GM12878 (cell line): Measurements from ENCODE around the gene LRRC27. TPM values are rescaled to one million over a fixed set of nuclear protein-coding genes. Genes with fewer than 3 reads are reported as not detected.

Experiments used
- ATAC-seq: fragments of 200-7000 bp; cut with Tn5 transposase; 3 replicates; pipeline ENCODE4 v1.9.1; 2020; ENCODE audit warnings: mild to moderate bottlenecking, moderate library complexity
- BruUV-seq: library from RNA; stranded (reverse); fragments of 400-500 nt; replicated peaks from 2 replicates; lab custom pipeline; 2021; lab: Mats Ljungman, UMichigan
- CTCF ChIA-PET: fragments of 300-600 bp; sonication (Branson Sonifier 250); formaldehyde crosslinking; extraction: SDS; loops from one replicate; lab custom pipeline; 2021; ENCODE audit warnings: inconsistent platforms; lab: Yijun Ruan, JAX
- POLR2A ChIA-PET: fragments of 350-600 bp; formaldehyde crosslinking; extraction: SDS; loops from one replicate; lab custom pipeline; 2021; ENCODE audit warnings: inconsistent platforms; lab: Charles Lee
- RAD21 ChIA-PET: fragments of 300-600 bp; sonication (Branson Sonifier 250); formaldehyde crosslinking; loops from one replicate; lab custom pipeline; 2023; ENCODE audit warnings: antibody characterized with exemption; ENCODE audit not compliant: unreplicated experiment; lab: Charles Lee
- SMC1A ChIA-PET: fragments of 300-600 bp; sonication (Branson Sonifier 250); formaldehyde crosslinking; loops from one replicate; lab custom pipeline; 2023; ENCODE audit not compliant: unreplicated experiment, uncharacterized antibody; lab: Charles Lee
- DNase-seq: peaks from one replicate; pipeline ENCODE4 v3.0.0-alpha.2; 2011; ENCODE audit warnings: low read depth, low spot score
- FAIRE-seq: peaks from 3 replicates; lab custom pipeline; 2011; peaks lifted over from hg19 to GRCh38; lab: Jason Lieb, UNC
- H2AFZ ChIP-seq: 2 replicates; pipeline ENCODE4 v1.6.0; 2011; ENCODE audit warnings: low read depth, low read length, control low read depth; ENCODE audit not compliant: control insufficient read depth
- H3K27ac ChIP-seq: 2 replicates; pipeline ENCODE4 v1.5.1; 2011; ENCODE audit warnings: control low read depth; ENCODE audit not compliant: control insufficient read depth, insufficient read depth
- H3K27me3 ChIP-seq, 2 experiments: replicated peaks in 1 of 2; 2 replicates each; pipeline versions ENCODE4 v1.6.0 to v1.6.1; 2011; ENCODE audit warnings: low read length in 1 of 2; ENCODE audit not compliant: control insufficient read depth in 2 of 2, insufficient read depth in 2 of 2
- H3K36me3 ChIP-seq, 2 experiments: 2 replicates each; pipeline ENCODE4 v1.5.1; 2011; ENCODE audit warnings: low read length in 1 of 2; ENCODE audit not compliant: control insufficient read depth in 2 of 2, insufficient read depth in 2 of 2
- H3K4me1 ChIP-seq: 2 replicates; pipeline ENCODE4 v1.6.1; 2011; ENCODE audit warnings: mild to moderate bottlenecking, low read length, moderate library complexity, mixed read lengths; ENCODE audit not compliant: control insufficient read depth, insufficient read depth
- H3K4me2 ChIP-seq: 2 replicates; pipeline ENCODE4 v1.6.0; 2011; ENCODE audit warnings: control low read depth; ENCODE audit not compliant: control insufficient read depth, insufficient read depth
- H3K4me3 ChIP-seq: fragments of 200-600 bp; sonication (generic); 2 replicates; pipeline ENCODE4 v1.5.1; 2016
- H3K79me2 ChIP-seq: 2 replicates; pipeline ENCODE4 v1.6.0; 2011; ENCODE audit warnings: low read length; ENCODE audit not compliant: control insufficient read depth, insufficient read depth
- H3K9ac ChIP-seq: 2 replicates; pipeline ENCODE4 v1.8.0; 2011; ENCODE audit warnings: low read length, control low read depth, mixed read lengths; ENCODE audit not compliant: control insufficient read depth, insufficient read depth
- H3K9me3 ChIP-seq: replicated peaks from 3 replicates; pipeline ENCODE4 v1.5.1; 2011; ENCODE audit warnings: mild to moderate bottlenecking, low read length; ENCODE audit not compliant: control insufficient read depth, insufficient read depth
- H4K20me1 ChIP-seq: 2 replicates; pipeline ENCODE4 v1.6.0; 2011; ENCODE audit not compliant: control insufficient read depth, insufficient read depth
- CEBPB ChIP-seq, 2 experiments: fragments of 150-350 bp in 1 of 2; IDR thresholded peaks; 2 replicates each; pipeline ENCODE4 v1.6.1; 2012 to 2014; ENCODE audit warnings: low read depth in 2 of 2, low read length in 2 of 2, borderline replicate concordance in 1 of 2, inconsistent platforms in 1 of 2
- GATAD2B ChIP-seq: fragments of 450-650 bp; conservative IDR thresholded peaks from 2 replicates; pipeline ENCODE4 v1.6.1; 2017; ENCODE audit warnings: low read depth, mild to moderate bottlenecking, moderate library complexity
- IRF5 ChIP-seq: fragments of 450-650 bp; IDR thresholded peaks from 2 replicates; pipeline ENCODE4 v1.6.1; 2017; ENCODE audit warnings: borderline replicate concordance
- MEF2A ChIP-seq: IDR thresholded peaks from 2 replicates; pipeline ENCODE4 v1.6.1; 2011; ENCODE audit warnings: low read depth, mild to moderate bottlenecking, low read length, moderate library complexity; ENCODE audit not compliant: insufficient read depth
- MTA2 ChIP-seq: fragments of 450-650 bp; IDR thresholded peaks from 2 replicates; pipeline ENCODE4 v1.6.1; 2016; ENCODE audit warnings: low read depth, mild to moderate bottlenecking, moderate library complexity
- NBN ChIP-seq: fragments of 450-650 bp; IDR thresholded peaks from 2 replicates; pipeline ENCODE4 v1.6.1; 2016
- PML ChIP-seq: IDR thresholded peaks from 2 replicates; pipeline ENCODE4 v1.6.1; 2012; ENCODE audit warnings: low read length, inconsistent platforms
- POU2F2 ChIP-seq: IDR thresholded peaks from 3 replicates; pipeline ENCODE4 v1.6.1; 2011; ENCODE audit warnings: low read depth, mild to moderate bottlenecking, low read length, borderline replicate concordance
- RFX5 ChIP-seq: IDR thresholded peaks from 2 replicates; pipeline ENCODE4 v1.6.1; 2011; ENCODE audit warnings: low read depth, low read length, improper control_type of control experiment
- WGBS: methylation state at CpG from one replicate; pipeline ENCODE4 v1.1.6; 2016; ENCODE audit warnings: low lambda C conversion rate; ENCODE audit not compliant: insufficient replicate concordance, insufficient coverage; ENCODE audit errors: missing lambda C conversion rate; 5-methylcytosine and 5-hydroxymethylcytosine counted together
- in situ Hi-C: fragments of 300-500 bp; cut with MboI; formaldehyde crosslinking; loops from 9 replicates; pipeline ENCODE4 v1.14.3; 2018; ENCODE audit warnings: mixed read lengths
- intact Hi-C: fragments of 100-400 bp; cut with micrococcal nuclease; formaldehyde crosslinking; loops from one replicate; pipeline ENCODE4 v1.14.2; 2022; ENCODE audit not compliant: unreplicated experiment
- polyA plus RNA-seq, 11 experiments: library from polyadenylated mRNA; depleted of rRNA in 4 of 11; unstranded in 6 of 11; stranded (reverse) in 5 of 11; fragments of >200 nt; fragmentation: Nextera tagmentation in 4 of 11; fragmentation: Illumina TruSeq in 1 of 11; extraction: Ambion mirVana in 4 of 11; extraction: Trizol in 1 of 11; gene quantifications; 1 replicate in 1 of 11; 2 replicates in 10 of 11; pipeline versions ENCODE4 v1.2.1 to v1.2.3, GENCODE V29; 2011 to 2016; ENCODE audit warnings: inconsistent platforms in 2 of 11, missing spikeins in 2 of 11, low read depth in 1 of 11
- total RNA-seq, 4 experiments: library from RNA; depleted of rRNA in 3 of 4; stranded (reverse); fragments of >200 nt in 3 of 4; fragmentation: Illumina TruSeq in 1 of 4; extraction: Trizol in 1 of 4; gene quantifications; 2 replicates each; pipeline versions ENCODE4 v1.2.1 to v1.2.3, GENCODE V29; 2013 to 2021

Gene LRRC27
- total and polyA plus RNA-seq, 10 of the 15 experiments (the other 5 are each of a cell fraction or from before 2014, with no cell fraction given), result 0.48 to 6.9 (median 4.7) TPM

- SMC1A ChIA-PET, result no interaction called here
- CTCF ChIA-PET, result no interaction called here
- Histone ChIP-seq H3K4me1 (no peaks in the 10 kb centered on the region), H3K79me2 (no peaks in the 10 kb centered on the region), H3K27me3 (no peaks in the 10 kb centered on the region), H3K4me2 (no peak overlapping the region), H3K4me3 (no peak overlapping the region), H2AFZ (no peak overlapping the region), H3K9me3 (no peaks in the 10 kb centered on the region), H3K27ac (no peak overlapping the region), H3K36me3 (no peaks in the 10 kb centered on the region), H4K20me1 (no peaks in the 10 kb centered on the region), H3K9ac (no peak overlapping the region)
- WGBS, result 73% methylated on average over 2 of the region's 2 CpGs
- BruUV-seq, result no TSS peak
- FAIRE-seq, result no peak
- TF ChIP-seq NBN, result no peak
- TF ChIP-seq MEF2A, result no peak
- TF ChIP-seq CEBPB (IDR thresholded peaks at IDR 0.05; ENCODE audit: borderline replicate concordance in 1 of 2, low read depth in 2 of 2, low read length in 2 of 2), result no peak
- TF ChIP-seq GATAD2B, result no peak
- TF ChIP-seq PML, result no peak
- no peak for TF ChIP-seq MTA2
- TF ChIP-seq IRF5, result no peak
- TF ChIP-seq RFX5, result no peak
- no peak for TF ChIP-seq POU2F2
- in situ Hi-C loops (no loop called here), intact Hi-C loops (no loop called here)
- POLR2A ChIA-PET, result no interaction called here
- RAD21 ChIA-PET, result no interaction called here
- ATAC-seq, result no peak
- DNase-seq, result no peak
These were observed 42.6 kb upstream of the LRRC27 start for GRCh38 chr10:132289439-132289838.
